Dermis microvascular lymphatic vessel endothelial cell (primary cell): ENCODE results near the gene AADACL4. TPM values are rescaled to one million over a fixed set of nuclear protein-coding genes. Genes with fewer than 3 reads are reported as not detected.

Experiments used
- DNase-seq, 2 donors: peaks; one replicate each; pipeline versions ENCODE4 v3.0.0 to v3.0.0-alpha.2; 2010; ENCODE audit warnings: low read depth in 2 of 2
- total RNA-seq: library from RNA; depleted of rRNA; stranded (reverse); fragments of >200 nt; gene quantifications from 2 replicates; pipeline ENCODE4 v1.2.1, GENCODE V29; 2014

Gene AADACL4
- total RNA-seq, 1 donor from 2014 or later = not detected

DNA sequence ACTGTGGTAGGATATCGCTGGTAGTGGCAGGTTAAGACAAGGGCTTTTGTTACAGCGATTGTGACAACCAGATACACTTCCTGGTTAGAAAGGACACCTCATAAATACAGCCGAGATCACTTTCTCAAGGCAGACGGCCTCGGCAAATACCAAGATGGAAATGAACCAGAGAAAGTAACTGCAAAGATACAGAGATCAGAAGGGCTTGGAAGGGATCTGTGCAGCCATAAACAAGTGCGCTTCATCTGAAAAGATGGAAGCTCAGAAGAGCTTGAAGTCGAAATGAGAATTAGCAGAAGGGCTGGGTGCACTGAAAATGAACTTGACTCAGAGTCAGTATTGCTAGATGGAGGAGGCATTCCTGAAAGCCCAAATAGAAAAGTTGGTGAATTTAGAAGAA, 32.9 kb upstream of the AADACL4 start:
- no peak for DNase-seq

GRCh38 chr1:12613180-12613579, 30.7 kb upstream of the AADACL4 start:
- DNase-seq = no peak

- no peak for DNase-seq
Measured at GRCh38 chr1:12614402-12615158, 29.3 kb upstream of the AADACL4 start.

DNA sequence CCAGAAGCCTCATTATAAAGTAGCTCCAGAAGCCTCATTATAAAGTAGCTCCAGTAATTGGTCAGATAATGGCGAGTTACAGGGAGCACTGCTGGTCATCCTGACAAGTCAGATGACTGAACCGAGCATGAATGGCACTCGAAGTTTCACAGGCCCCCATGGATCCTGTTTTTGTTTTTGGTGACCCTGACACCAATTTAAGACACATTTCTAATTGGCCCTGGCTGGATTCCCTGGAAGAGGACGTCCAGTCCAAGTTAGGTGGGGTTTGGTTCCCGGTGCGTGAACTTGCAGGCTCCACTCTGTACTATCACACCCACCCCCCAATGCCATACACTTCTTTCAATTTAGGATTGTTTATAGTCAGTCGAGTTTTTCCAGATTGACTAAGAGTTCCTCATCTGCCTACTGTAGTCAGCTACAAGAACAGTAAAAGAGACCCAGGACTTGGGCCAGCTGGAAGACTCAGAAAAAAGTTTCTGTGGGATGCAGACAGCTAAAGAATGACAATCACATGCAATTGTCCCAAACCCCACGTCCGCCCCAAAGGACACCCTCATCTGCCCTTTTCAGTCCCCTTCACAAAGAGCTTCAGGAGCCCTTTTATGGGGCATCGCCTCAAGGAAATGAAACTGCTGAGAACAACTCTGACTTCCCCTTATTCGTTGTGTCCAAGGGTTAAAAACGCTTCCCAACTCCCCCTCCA, 28.6 kb upstream of the AADACL4 start:
- DNase-seq = peak in 1 of 2 donors; percentile 27

DNA sequence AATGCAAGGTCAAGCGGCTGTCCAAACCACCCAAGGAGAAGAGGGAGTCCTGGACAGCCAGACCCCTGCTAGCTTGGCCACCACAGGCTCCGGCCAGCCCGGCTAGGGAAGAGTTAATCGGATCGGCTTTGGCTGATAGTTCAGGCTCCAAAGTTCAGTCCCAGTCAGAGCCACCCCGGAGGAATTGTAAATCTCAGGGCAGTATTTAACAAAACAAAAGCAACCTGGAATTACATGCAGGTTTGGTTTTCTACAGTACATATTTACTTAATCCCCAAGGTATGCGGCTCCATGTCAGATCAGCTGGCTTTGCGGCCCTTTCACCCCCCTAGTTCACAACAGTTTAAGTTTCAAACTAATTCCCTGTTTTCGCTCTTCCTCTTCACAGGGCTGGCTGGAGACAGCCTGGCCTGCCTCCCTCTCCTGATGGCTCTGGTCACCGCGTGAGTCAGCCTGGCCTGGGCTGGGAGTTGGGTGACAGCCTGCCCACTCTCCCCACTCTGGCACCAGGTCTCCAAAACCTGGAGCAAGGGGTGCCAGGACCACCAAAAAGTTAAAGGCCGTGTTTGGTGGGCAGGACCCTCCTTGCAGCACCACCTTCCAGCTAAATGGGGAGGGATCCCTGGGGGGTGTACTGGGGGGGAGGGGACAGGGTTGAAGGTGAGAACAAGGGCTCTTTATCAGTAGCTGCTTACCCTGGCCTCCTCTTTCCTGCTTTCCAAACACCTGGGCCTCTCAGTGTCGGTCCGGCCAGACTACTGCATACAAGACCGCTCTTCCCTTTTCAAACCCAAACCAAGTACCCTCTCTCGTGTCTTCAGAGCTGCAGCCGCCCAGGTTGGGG, 27.8 kb upstream of the AADACL4 start:
- DNase-seq = peak in 1 of 2 donors; percentile 74

GRCh38 chr1:12616709-12617373, 27.0 kb upstream of the AADACL4 start:
- peak in 1 of 2 donors; percentile 48 for DNase-seq

- DNase-seq = no peak
Measured at GRCh38 chr1:12617511-12617900, 26.4 kb upstream of the AADACL4 start.

GRCh38 chr1:12617901-12618660, 25.8 kb upstream of the AADACL4 start, which contains the start of gene DHRS3:
DHRS3 (minus strand) TSS chr1:12618210; CDS start chr1:12617348, 862 bp downstream.
- DNase-seq = peak; percentile 68 to 89

DNA sequence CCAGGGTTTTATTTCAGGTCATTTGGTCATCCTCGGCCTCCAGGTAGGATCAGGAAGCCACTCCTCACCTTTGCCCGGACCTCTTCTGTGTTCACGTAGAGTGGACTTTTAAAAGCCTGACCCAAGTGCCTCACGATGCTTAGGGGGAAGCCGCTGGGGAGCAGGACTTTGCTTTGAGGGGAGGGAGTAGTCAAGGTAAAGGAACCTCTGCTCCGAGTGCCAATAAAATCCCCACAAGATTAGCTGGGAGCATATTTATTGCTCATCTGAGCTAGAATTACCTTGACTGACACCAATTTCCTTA, 25.3 kb upstream of the AADACL4 start:
- DNase-seq = no peak

DNA sequence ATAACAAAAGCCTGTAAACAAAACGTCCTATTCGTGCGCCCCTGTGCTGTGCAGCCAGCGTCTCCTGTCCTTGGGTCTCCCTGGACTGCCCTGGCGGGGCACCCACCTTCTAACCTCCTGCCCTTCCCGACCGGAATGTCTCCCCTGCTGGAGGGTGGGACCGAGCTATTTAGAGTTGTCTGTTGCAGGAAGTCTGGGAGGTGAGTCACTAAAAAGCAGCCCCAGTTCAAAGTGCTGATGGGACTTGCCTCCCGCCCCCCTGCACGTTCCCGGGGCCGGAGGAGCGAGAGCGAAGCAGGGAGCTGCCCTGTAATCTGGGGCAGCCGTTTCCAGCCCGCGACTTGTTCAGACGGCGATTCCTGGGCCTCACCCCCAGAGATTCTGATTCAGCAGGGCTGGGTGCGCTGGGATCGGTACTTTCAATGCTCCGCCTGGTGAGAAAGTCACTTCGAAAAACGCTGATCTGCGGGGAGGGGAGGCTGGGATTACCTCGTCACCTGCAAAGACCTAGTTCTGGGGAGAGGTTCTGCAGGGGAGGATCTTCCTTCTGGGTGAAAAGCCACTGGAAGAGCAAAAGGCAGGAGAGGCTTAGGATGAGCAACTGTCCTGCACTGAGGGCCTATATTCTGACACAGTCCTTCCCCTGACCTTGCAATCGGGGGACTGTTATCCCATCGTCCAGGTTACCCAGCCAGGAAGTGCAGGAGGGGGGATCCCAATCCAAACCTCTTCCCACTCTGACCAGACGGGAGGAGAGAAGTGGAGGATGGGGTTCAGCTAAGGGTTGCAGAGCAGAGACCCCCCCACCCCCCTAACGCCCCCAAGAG, 24.7 kb upstream of the AADACL4 start:
- peak in 1 of 2 donors; percentile 90 for DNase-seq

GRCh38 chr1:12619792-12620487, 23.9 kb upstream of the AADACL4 start:
- DNase-seq = peak; percentile 64 to 90

DNA sequence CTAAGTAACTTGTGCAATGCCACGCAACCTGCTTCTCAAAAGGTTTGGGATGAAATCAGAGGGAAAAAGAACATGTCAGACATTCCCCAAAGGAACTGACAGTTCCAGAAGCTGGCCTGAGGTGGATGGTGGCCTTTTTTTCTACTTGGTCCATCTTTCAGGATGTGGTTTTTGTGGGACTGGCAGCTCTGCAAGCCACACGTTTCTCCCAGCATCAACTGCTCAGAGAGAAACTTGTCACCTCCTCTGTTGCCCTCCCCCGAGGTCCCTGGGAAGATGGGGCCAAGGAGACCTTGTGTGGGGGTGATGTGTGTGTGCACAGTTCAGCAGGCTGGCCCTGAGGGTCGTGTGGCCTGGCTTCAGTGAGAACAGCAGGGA, 23.4 kb upstream of the AADACL4 start:
- no peak for DNase-seq

GRCh38 chr1:12620931-12621330, 23.0 kb upstream of the AADACL4 start:
- no peak for DNase-seq

DNA sequence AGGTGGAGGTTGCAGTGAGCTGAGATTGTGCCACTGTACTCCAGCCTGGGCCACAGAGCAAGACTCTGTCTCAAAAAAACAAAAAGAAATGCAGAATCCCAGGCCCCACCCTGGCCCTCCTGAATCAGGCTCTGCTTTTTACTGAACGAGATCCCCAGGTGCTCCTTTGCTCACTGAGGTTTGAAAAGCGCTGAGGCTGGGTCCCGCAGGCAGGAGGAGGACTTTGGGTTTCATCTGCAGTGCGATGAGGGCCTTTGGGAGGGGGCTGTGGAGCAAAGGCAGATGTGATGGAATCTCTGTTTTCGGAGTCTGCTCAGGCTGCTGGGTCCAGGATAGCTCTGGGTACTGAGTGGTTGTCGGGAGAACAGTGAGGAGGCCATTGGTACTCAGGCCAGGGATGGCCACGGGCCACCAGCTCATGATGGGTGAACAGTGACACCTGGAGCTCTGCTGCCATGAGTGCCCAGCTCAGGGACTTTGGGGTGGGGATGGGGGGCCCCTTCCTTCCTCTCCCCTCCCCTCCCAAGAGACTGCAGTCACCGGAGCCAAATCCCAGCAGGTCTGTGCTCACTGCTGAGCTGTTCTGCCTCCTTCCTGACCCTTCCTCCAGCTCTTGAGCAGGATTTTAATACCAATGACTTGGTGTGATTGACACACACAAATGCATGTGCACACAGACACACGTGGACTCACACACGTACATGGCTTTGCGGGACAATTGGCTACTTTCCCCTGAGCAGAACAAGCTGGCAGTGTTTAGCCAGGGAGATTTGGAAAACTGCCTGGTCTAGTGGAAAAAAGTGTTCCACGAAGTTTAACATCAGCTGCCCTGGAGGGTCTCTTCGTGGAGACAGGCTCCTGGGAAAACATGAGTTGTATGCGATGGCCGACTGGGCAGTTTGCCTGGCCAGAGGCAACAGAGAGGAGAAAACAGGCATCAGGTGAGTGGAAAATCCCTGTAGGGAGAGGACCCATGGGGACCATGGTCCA, 22.2 kb upstream of the AADACL4 start:
- peak; percentile 81 to 96 for DNase-seq

GRCh38 chr1:12622506-12622905, 21.4 kb upstream of the AADACL4 start:
- peak; percentile 45 to 59 for DNase-seq

DNA sequence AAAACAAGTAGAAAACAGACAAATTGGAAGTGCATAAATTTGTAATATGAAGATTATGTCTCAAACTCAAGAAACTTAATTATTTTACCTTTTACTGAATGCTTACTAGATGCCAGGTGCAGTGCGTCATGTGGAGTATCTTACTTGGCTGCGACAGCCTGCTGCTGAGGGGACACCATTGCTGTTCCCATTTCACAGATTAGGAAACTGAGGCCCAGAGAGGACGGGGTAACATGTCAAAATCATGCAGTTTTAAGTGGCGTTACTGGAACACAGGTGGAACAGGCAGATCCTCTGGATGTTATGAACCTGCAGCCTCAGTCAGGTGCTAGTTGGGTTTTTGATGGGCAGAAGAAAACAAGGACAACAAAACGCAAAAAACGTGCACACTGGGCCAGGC, 18.6 kb upstream of the AADACL4 start:
- DNase-seq = no peak

GRCh38 chr1:12626888-12627287, 17.0 kb upstream of the AADACL4 start:
- DNase-seq = peak; percentile 52 to 65

DNA sequence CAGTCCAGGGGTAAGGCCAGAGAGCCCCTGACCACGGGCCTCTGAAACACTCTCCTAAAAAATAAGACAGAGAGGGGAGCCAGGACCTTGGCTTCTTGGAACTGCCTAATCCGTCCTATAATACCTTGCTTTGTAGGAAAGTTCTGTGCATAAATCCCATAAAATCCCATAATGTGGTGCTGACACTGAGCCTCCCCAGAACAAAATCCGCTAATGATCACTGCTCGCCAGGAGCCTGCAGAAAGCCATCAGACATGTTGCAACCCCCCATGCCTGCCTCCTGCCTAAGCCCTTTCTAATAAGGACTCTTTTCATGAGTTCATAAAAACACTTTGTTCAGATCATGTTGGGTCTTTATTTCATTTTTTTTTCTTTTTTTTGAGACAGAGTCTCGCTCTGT, 16.6 kb upstream of the AADACL4 start:
- no peak for DNase-seq
